Medulla oblongata (tissue), 1 donor: ENCODE data around the gene CASP7.
"Not testable (repeated sequence)": the region's sequence is repeated elsewhere in the genome, so short reads cannot be mapped to it uniquely, and the experiment has no call there.

Source experiments
- DNase-seq: peaks from one replicate; pipeline ENCODE4 v3.0.0-alpha.2; 2015; ENCODE audit errors: extremely low spot score

Gene CASP7

DNA sequence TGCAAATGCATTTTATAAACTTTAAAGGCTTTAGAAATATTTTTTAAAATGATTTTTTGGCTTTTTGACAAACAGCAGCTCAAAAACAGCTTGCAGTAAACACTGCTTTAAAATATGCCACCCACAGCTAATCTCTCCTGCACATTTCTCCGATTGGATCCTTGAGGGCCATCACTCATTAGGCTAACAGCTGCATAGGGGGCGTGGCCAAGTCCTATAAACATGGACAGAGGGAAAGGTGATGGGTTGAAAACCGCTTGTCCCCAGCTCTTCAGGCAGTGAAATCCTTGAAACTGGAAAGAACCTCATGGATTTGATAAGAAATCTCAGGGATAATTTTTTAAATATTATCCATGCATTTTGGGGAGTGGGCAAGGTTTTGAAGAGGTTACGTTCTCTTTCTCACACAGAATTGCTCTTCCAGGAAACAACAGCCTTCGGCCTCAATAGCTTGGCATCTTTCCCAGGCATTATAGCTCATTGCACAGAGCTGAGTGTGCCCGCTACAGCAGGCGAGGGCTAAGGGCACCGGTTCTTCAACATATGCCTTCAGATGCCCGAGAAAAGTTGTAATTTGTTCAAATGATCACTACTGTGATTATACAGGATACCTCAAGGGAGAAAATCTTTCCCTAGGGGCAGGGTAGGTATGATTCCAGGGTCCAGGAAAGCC, 73.4 kb downstream of the CASP7 start:
- DNase-seq = no peak

DNA sequence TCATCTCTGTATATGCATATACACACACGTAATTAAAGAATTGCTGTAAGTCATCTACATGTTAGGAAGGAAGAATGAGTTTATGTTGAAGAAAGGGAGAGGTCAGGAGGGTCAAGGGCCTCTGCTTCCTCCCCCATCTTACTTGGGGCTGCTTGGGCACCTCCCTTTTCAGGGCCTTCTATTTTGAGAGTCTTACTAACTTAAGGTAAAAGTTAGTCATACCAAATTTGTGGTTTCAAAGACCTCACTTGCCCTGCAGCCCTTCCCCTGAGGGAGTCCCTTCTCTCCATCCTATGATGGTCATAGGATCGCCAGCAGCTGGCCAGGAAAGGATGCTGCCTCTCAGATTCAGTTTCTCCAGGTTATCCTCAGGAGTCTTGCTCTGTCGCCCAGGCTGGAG, 74.4 kb downstream of the CASP7 start:
- no peak for DNase-seq

DNA sequence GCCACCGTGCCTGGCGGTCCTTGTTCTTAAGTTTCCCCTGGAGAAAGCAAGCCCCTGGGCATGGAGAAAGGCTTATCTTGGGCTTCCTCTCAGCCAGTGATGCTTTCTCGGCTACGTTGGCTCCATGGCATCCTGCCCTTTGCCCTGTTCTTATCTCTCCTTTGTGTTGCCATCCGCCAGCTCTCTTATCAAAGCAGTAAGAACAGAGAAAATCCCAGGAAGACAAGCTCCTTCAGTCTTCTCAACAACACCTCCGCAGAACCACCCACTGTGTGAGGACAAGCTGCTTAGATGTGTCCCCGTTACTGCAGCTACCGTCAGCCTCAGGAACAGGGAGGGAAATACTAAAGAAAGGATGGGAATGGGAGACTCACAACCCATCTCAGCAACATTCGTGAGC, 75.1 kb downstream of the CASP7 start:
- no peak for DNase-seq

DNA sequence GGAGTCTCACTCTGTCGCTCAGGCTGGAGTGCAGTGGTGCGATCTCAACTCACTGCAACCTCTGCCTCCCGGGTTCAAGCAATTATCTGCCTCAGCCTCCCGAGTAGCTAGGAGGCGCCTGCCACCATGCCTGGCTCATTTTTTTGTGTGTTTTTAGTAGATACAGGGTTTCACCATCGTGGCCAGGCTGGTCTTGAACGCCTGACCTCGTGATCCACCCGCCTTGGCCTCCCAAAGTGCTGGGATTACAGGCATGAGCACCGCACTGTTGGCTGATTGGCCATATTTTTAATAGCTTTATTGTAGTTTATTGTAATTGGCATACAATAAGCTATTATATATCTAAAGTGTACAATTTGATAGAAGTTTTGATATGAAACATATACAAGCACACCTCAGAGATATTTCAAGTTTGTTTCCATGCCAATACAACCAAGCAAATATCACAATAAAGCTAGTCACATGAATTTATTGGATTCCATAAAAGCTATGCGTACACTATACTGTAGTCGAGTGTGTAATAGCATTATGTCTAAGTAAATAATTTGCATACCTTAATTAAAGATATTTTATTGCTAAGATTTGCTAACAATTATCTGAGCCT, 77.3 kb downstream of the CASP7 start:
- no peak for DNase-seq

DNA sequence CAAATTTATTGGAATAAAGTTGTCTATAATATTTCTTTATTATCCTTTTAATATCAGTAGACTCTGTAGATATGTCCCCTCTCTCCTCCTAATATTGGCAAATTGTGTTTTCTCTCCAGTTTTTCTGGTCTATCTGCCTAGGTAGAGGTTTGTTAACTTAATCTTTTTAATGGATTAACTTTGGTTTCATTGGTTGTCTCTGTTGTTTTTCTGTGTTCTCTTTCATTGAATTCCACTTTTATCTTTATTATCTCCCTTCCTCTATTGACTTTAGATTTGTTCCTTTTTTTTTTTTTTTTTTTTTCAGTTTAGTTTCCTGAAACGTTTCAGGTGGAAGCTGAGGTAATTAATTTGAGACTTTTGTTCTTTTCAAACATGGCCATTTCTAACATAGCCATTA, 82.4 kb downstream of the CASP7 start:
- no peak for DNase-seq

DNA sequence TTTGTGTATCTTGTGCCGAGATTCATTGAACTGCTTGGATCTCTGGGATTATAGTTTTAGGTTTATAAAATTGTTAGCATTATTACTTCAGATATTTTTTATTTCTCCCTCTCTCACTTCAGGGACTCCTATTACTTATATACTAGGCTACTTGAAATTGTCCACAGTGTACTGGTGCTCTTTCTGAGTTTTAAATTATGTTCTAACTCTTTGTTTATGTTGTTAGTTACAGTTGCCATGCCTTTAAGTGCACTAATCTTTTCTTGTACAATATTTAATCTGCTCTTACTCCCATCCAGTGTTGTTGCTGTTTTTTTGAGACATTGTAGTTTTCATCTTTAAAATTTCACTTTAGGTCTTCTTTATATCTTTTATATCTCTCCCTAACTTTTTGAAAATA, 84.9 kb downstream of the CASP7 start:
- DNase-seq = no peak

DNA sequence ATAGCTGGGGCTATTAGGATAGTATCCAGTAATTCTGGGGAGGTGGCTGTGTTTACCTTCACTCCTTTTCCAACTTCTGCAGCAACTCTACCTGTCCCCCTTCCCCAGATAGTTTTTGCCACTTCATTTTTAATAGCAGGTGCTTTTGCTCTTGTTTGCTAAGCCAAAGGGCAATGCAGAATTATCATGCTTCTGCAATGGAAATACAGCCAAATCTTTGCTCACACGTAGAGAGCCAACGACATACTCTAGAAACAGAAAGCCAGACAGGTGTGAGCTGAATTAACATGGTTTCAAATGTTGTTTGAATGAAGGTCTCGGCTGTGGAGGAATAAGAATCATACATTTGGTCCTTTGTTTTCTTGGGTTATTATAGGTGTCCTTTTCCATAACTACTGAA, 86.2 kb downstream of the CASP7 start:
- DNase-seq = no peak

DNA sequence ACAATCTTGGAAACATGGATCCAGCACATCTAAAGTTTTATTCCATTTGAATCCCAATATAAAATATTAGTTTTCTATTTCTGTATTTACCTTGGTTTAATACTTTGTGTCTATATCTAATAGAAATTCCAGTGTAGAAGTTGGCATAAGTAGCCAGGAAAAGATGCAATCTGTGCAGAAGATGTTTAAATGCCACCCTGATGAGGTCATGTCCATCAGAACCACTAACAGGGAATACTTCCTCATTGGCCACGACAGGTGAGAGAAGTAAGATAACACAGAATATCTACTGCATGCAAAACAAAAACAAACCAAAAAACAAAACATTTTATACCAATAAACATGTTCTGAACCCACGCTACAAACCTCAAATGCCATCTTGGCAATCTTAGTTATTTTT, 87.5 kb downstream of the CASP7 start:
- no peak for DNase-seq

DNA sequence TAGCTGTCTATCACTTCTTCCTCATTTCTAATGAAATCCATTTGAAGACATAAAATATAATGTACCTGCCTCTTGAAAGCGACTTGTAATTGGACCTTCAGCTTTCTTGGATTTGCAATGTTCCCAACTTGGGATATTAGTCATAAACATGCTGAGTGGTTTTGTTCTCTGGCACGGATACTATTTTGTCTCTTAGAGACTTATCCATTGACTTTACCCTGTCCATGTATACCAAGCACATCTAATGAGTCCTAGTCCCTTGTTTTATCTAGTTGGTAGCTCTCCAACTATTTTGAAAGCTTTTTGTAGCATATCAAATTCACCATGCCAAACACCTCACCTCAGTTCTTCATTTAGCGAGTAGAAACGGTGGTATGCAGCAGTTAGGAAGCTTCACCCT, 90.6 kb downstream of the CASP7 start:
- no peak for DNase-seq

DNA sequence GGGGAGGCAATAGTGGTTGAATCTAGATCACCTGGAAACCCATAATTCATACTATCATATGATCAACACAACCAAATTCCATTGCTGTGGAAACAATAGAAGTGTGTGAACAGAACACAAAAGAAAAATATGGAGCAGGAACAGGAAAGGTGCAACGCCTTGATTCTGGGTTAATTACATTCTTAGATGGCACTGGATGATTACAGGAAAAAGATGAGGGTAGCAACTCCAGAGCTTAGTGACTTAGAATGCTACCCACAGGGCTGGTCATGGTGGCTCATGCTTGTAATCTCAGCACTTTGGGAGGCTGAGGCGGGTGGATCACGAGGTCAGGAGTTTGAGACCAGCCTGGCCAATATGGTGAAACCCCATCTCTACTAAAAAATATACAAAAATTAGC, 91.4 kb downstream of the CASP7 start:
- not testable (repeated sequence) for DNase-seq

DNA sequence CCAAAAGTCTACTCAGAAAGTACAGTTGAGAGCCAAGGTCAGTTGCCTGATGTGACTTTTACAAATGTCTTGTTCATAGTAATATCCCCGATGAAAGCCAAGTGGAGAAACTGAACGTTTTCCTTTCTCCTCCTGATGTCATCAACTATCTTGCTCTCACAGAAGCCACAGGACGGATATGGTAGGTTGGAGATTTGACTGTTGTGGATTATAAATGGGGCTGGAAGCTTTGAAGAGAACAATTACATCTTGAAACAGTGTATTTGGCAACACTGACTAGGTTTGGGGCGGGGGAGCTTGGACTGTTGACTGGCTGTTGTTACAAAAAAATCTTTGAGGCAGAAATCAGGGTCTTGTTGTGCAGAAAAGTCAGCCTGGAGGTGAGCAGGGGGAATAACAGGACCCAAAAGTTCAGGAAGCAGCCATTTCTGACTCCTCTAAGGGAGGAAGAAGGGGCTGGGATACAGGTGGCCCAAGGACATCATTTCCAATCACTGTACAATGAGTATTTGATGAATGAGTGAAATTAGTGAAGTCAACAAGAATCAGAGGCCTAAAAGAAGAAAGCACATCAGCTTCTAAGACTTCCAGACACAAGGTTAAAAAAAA, 96.1 kb downstream of the CASP7 start:
- DNase-seq = no peak

DNA sequence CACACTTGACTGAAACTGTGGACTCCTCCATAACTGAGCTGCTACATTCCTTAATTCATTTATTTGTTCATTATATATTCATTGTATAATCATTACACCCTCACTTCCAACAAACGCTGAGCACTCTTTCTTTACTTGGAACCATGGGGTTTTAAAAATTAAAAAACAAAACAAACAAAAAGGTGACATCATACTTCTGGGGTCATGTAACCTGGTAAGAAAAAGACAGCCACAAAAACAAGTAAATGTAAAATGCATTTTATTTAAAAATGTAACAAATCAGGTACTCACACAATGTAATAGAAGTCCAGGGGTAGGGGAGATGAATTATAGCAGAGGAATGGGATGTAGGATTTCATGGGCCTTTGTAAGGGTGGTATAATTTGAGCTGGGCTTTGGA, 96.8 kb downstream of the CASP7 start:
- DNase-seq = no peak
